Measurements from ENCODE around the gene TNFRSF8.

The TNFRSF8 gene

GRCh38 chr1:12182410-12182984, 119.4 kb downstream of the TNFRSF8 start:
- H3K36me3 ChIP-seq (ENCODE audit: low read length): no peaks in the 10 kb centered on the region
- H2AFZ ChIP-seq (ENCODE audit: low read depth, low read length, severe bottlenecking): no peak overlapping the region
- H3K79me2 ChIP-seq (ENCODE audit: insufficient read depth, low read length): no peaks in the 10 kb centered on the region
- H3K27ac ChIP-seq (ENCODE audit: low read depth, low read length): no peak overlapping the region
- H3K9me3 ChIP-seq (ENCODE audit: insufficient read depth, low read length): no peaks in the 10 kb centered on the region
- no peaks in the 10 kb centered on the region for H3K9me2 ChIP-seq (replicated peaks; ENCODE audit: insufficient read depth, low read length)
- H4K20me1 ChIP-seq (ENCODE audit: low read depth, low read length): no peaks in the 10 kb centered on the region
- TF ChIP-seq CTCF (IDR thresholded peaks at IDR 0.05; ENCODE audit: insufficient read depth, low read length, poor library complexity, severe bottlenecking): no peak
- TF ChIP-seq EZH2phosphoT487 (conservative IDR thresholded peaks at IDR 0.05; ENCODE audit: low read length): no peak
- no peak overlapping the region for H3K4me3 ChIP-seq (ENCODE audit: insufficient read depth, low read length, poor library complexity, severe bottlenecking)
- no peak overlapping the region for H3K9ac ChIP-seq (ENCODE audit: low read length)
- no peaks in the 10 kb centered on the region for H3K27me3 ChIP-seq (ENCODE audit: low read length)
- H3K4me2 ChIP-seq (ENCODE audit: low read depth, low read length, poor library complexity, severe bottlenecking): no peak overlapping the region
- H3F3A ChIP-seq (ENCODE audit: insufficient read depth): no peaks in the 10 kb centered on the region

- Histone ChIP-seq H3K4me2 (ENCODE audit: low read depth, low read length, poor library complexity, severe bottlenecking) (no peak overlapping the region), H3F3A (ENCODE audit: insufficient read depth) (no peaks in the 10 kb centered on the region), H3K9ac (ENCODE audit: low read length) (no peak overlapping the region), H3K9me3 (ENCODE audit: insufficient read depth, low read length) (no peaks in the 10 kb centered on the region), H3K9me2 (replicated peaks; ENCODE audit: insufficient read depth, low read length) (no peaks in the 10 kb centered on the region), H3K4me3 (ENCODE audit: insufficient read depth, low read length, poor library complexity, severe bottlenecking) (no peak overlapping the region), H3K27ac (ENCODE audit: low read depth, low read length) (no peak overlapping the region), H4K20me1 (ENCODE audit: low read depth, low read length) (no peaks in the 10 kb centered on the region), H3K79me2 (ENCODE audit: insufficient read depth, low read length) (no peaks in the 10 kb centered on the region), H3K27me3 (ENCODE audit: low read length) (no peaks in the 10 kb centered on the region), H3K36me3 (ENCODE audit: low read length) (no peaks in the 10 kb centered on the region), H2AFZ (ENCODE audit: low read depth, low read length, severe bottlenecking) (no peak overlapping the region)
- TF ChIP-seq EZH2phosphoT487 (conservative IDR thresholded peaks at IDR 0.05; ENCODE audit: low read length) (no peak), CTCF (IDR thresholded peaks at IDR 0.05; ENCODE audit: insufficient read depth, low read length, poor library complexity, severe bottlenecking) (no peak)
Observed at GRCh38 chr1:12183095-12183794, 120.1 kb downstream of the TNFRSF8 start.

GRCh38 chr1:12184008-12184681, 121.0 kb downstream of the TNFRSF8 start:
- no peak for TF ChIP-seq EZH2phosphoT487 (conservative IDR thresholded peaks at IDR 0.05; ENCODE audit: low read length)
- TF ChIP-seq CTCF (IDR thresholded peaks at IDR 0.05; ENCODE audit: insufficient read depth, low read length, poor library complexity, severe bottlenecking): no peak
- H3K36me3 ChIP-seq (ENCODE audit: low read length): no peaks in the 10 kb centered on the region
- no peak overlapping the region for H3K4me3 ChIP-seq (ENCODE audit: insufficient read depth, low read length, poor library complexity, severe bottlenecking)
- no peak overlapping the region for H3K4me2 ChIP-seq (ENCODE audit: low read depth, low read length, poor library complexity, severe bottlenecking)
- H4K20me1 ChIP-seq (ENCODE audit: low read depth, low read length): no peaks in the 10 kb centered on the region
- no peaks in the 10 kb centered on the region for H3K9me3 ChIP-seq (ENCODE audit: insufficient read depth, low read length)
- H3K79me2 ChIP-seq (ENCODE audit: insufficient read depth, low read length): no peaks in the 10 kb centered on the region
- H3F3A ChIP-seq (ENCODE audit: insufficient read depth): no peaks in the 10 kb centered on the region
- no peaks in the 10 kb centered on the region for H3K9me2 ChIP-seq (replicated peaks; ENCODE audit: insufficient read depth, low read length)
- H3K9ac ChIP-seq (ENCODE audit: low read length): no peak overlapping the region
- no peak overlapping the region for H3K27ac ChIP-seq (ENCODE audit: low read depth, low read length)
- no peaks in the 10 kb centered on the region for H3K27me3 ChIP-seq (ENCODE audit: low read length)
- H2AFZ ChIP-seq (ENCODE audit: low read depth, low read length, severe bottlenecking): no peak overlapping the region

Measured in SU-DHL-6 (cell line).